Hepatocyte (in vitro differentiated cells): ENCODE measurements around the gene TMEFF1.
"Not testable (repeated sequence)": the region's sequence is repeated elsewhere in the genome, so short reads cannot be mapped to it uniquely, and the experiment has no call there.

ENCODE experiments used
- EZH2 ChIP-seq: fragments of 200-600 bp; sonication (generic); IDR thresholded peaks from 2 replicates; pipeline ENCODE4 v1.6.1; 2016; ENCODE audit warnings: antibody characterized with exemption, mild to moderate bottlenecking, borderline replicate concordance
- TF ChIP-seq, protein P1 (sequence below): fragments of 200-600 bp; sonication (generic); IDR thresholded peaks from 2 replicates; pipeline ENCODE4 v1.5.1; 2016; ENCODE audit warnings: antibody characterized with exemption, mild to moderate bottlenecking; ENCODE audit not compliant: poor library complexity

- TF ChIP-seq, protein P1, sequence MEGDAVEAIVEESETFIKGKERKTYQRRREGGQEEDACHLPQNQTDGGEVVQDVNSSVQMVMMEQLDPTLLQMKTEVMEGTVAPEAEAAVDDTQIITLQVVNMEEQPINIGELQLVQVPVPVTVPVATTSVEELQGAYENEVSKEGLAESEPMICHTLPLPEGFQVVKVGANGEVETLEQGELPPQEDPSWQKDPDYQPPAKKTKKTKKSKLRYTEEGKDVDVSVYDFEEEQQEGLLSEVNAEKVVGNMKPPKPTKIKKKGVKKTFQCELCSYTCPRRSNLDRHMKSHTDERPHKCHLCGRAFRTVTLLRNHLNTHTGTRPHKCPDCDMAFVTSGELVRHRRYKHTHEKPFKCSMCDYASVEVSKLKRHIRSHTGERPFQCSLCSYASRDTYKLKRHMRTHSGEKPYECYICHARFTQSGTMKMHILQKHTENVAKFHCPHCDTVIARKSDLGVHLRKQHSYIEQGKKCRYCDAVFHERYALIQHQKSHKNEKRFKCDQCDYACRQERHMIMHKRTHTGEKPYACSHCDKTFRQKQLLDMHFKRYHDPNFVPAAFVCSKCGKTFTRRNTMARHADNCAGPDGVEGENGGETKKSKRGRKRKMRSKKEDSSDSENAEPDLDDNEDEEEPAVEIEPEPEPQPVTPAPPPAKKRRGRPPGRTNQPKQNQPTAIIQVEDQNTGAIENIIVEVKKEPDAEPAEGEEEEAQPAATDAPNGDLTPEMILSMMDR = not testable (repeated sequence)
- not testable (repeated sequence) for TF ChIP-seq EZH2
Observed at GRCh38 chr9:100507350-100507749, 34.4 kb downstream of the TMEFF1 start.
